Smooth muscle cell (in vitro differentiated cells): ENCODE measurements around the gene CACNA1A. TPM values are rescaled to one million over a fixed set of nuclear protein-coding genes. Genes with fewer than 3 reads are reported as not detected.

Experiments used
- DNase-seq: peaks from one replicate; lab custom pipeline; 2025; ENCODE audit not compliant: unreplicated experiment; lab: John Stamatoyannopoulos, UW
- H2AFZ ChIP-seq: fragments of 200-600 bp; sonication (generic); 2 replicates; pipeline ENCODE4 v1.6.0; 2016; ENCODE audit warnings: antibody characterized with exemption, low read depth, mild to moderate bottlenecking
- H3F3A ChIP-seq: fragments of 200-600 bp; sonication (generic); 2 replicates; pipeline ENCODE4 v1.6.0; 2017; ENCODE audit warnings: antibody characterized with exemption, low read depth
- H3K27ac ChIP-seq: fragments of 200-600 bp; sonication (generic); 2 replicates; pipeline ENCODE4 v1.5.1; 2016; ENCODE audit warnings: low read depth, mild to moderate bottlenecking
- H3K27me3 ChIP-seq: fragments of 200-600 bp; sonication (generic); 2 replicates; pipeline ENCODE4 v1.6.1; 2016; ENCODE audit warnings: low read depth, mild to moderate bottlenecking
- H3K36me3 ChIP-seq: fragments of 200-600 bp; sonication (generic); 2 replicates; pipeline ENCODE4 v1.5.1; 2016; ENCODE audit warnings: low read depth
- H3K4me1 ChIP-seq: fragments of 200-600 bp; sonication (generic); 2 replicates; pipeline ENCODE4 v1.5.1; 2016; ENCODE audit warnings: low read depth
- H3K4me2 ChIP-seq: fragments of 200-600 bp; sonication (generic); 2 replicates; pipeline ENCODE4 v1.6.0; 2016; ENCODE audit warnings: mild to moderate bottlenecking
- H3K4me3 ChIP-seq: fragments of 200-600 bp; sonication (generic); 2 replicates; pipeline ENCODE4 v1.5.1; 2016; ENCODE audit warnings: mild to moderate bottlenecking
- H3K79me2 ChIP-seq: fragments of 200-600 bp; sonication (generic); 2 replicates; pipeline ENCODE4 v1.6.0; 2016; ENCODE audit warnings: low read depth, mild to moderate bottlenecking
- H3K9ac ChIP-seq: fragments of 200-600 bp; sonication (generic); 2 replicates; pipeline ENCODE4 v1.6.0; 2016; ENCODE audit warnings: low read depth
- H3K9me3 ChIP-seq: fragments of 200-600 bp; sonication (generic); replicated peaks from 2 replicates; pipeline ENCODE4 v1.5.1; 2016; ENCODE audit warnings: low read depth
- H4K20me1 ChIP-seq: fragments of 200-600 bp; sonication (generic); 2 replicates; pipeline ENCODE4 v1.6.0; 2016; ENCODE audit warnings: low read depth
- CTCF ChIP-seq: fragments of 200-600 bp; sonication (generic); IDR thresholded peaks from 2 replicates; pipeline ENCODE4 v1.5.1; 2017; ENCODE audit warnings: borderline replicate concordance, mild to moderate bottlenecking, antibody characterized with exemption; ENCODE audit not compliant: insufficient read depth, poor library complexity, severe bottlenecking
- WGBS: methylation state at CpG from one replicate; pipeline ENCODE4 v1.1.7; 2016; ENCODE audit warnings: low lambda C conversion rate; 5-methylcytosine and 5-hydroxymethylcytosine counted together
- polyA plus RNA-seq: library from polyadenylated mRNA; unstranded; fragments of >200 nt; fragmentation: Nextera tagmentation; extraction: Ambion mirVana; gene quantifications from 2 replicates; pipeline ENCODE4 v1.2.1, GENCODE V29; 2016
- total RNA-seq: library from RNA; depleted of rRNA; stranded (reverse); fragments of >200 nt; gene quantifications from 2 replicates; pipeline ENCODE4 v1.2.3, GENCODE V29; 2014

CACNA1A gene
- total and polyA plus RNA-seq, 2 experiments from 2014 or later = 1.3 to 3.0 TPM

- Histone ChIP-seq H3K27ac (no peak overlapping the region), H3K4me3 (no peak overlapping the region), H3K4me1 (no peaks in the 10 kb centered on the region), H4K20me1 (no peaks in the 10 kb centered on the region), H3K9ac (no peak overlapping the region), H2AFZ (no peak overlapping the region), H3K36me3 (no peaks in the 10 kb centered on the region), H3F3A (no peaks in the 10 kb centered on the region), H3K9me3 (no peaks in the 10 kb centered on the region), H3K27me3 (no peaks in the 10 kb centered on the region), H3K4me2 (no peak overlapping the region), H3K79me2 (no peaks in the 10 kb centered on the region)
- WGBS = 66% methylated on average over 12 of the region's 12 CpGs
- no peak for TF ChIP-seq CTCF
- DNase-seq = no peak
Observed at GRCh38 chr19:13302526-13303270, 203.6 kb downstream of the CACNA1A start.

DNA sequence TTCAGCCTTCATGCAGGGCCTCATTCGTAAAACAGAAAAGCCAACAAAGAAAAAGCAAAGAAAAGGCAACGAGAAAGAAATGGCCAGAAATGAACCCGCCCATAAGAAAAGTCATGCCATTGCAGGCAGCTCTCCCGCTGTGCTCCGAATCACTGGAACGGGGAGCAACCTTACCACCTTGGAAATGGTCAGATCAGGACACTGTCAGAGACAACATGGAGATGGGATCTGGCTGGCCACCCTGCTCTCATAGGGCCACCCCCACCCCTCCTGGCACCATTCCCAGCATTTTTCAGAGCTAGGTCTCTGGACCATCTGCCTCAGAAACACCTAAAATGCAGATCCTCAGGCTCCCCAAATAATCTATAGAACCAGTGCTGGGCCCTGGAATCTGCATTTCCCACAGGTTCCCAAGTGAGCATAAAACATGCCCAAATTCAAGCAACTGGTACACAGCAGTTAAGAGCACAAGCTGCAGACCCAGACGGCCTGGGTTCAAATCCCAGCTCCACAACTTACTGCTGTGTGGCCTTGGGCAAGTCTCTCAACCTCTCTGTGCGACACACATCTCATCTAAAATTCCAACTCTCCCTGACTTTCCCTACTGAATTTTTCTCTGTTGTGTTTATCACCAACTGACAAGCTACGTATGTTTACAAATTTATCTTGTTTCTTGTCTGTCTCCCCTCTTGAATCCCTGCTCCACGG is 204.5 kb downstream of the CACNA1A start:
- Histone ChIP-seq H3K9ac (no peak overlapping the region), H3K4me3 (no peak overlapping the region), H3K4me2 (no peak overlapping the region), H3K79me2 (no peaks in the 10 kb centered on the region), H3F3A (no peaks in the 10 kb centered on the region), H3K27ac (no peak overlapping the region), H3K27me3 (no peaks in the 10 kb centered on the region), H2AFZ (no peak overlapping the region), H3K4me1 (no peaks in the 10 kb centered on the region), H4K20me1 (no peaks in the 10 kb centered on the region), H3K36me3 (no peaks in the 10 kb centered on the region), H3K9me3 (no peaks in the 10 kb centered on the region)
- TF ChIP-seq CTCF = no peak
- 87% methylated on average over 10 of the region's 10 CpGs for WGBS
- no peak for DNase-seq

DNA sequence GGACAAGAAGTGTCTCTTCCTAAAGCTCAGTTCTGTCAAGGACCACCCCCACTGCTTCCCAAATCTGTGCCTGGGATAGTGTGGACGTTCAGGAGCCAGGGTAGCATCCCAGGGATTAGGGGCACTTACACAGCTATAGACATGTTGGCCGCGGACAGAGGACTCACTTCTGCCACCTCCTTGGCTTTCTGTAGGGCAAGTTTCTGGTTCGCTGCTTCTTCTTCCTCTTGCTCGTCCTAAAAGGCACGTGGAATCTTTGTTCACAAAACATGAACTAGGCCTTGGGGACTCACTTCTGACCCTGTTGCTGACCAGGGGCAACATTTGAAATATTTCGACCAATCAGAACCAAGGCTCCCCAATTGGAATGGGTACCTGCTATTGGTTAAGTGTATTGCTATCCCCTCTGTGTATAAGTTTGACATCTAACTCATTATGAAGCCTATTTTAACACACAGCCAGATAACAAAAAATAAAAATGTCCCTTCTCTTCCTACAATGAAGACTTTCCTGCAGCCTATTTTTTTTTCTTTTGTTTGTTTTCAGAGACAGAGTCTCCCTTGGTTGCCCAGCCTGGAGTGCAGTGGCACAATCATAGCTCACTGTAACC is 205.8 kb downstream of the CACNA1A start:
- TF ChIP-seq CTCF = no peak
- H4K20me1 ChIP-seq = no peaks in the 10 kb centered on the region
- no peak for DNase-seq
- H3K4me3 ChIP-seq = no peak overlapping the region
- no peak overlapping the region for H3K4me2 ChIP-seq
- no peak overlapping the region for H3K9ac ChIP-seq
- H3K79me2 ChIP-seq = no peaks in the 10 kb centered on the region
- H3K27ac ChIP-seq = no peak overlapping the region
- H3K4me1 ChIP-seq = no peaks in the 10 kb centered on the region
- no peaks in the 10 kb centered on the region for H3K27me3 ChIP-seq
- H3K36me3 ChIP-seq = no peaks in the 10 kb centered on the region
- 75% methylated on average over 7 of the region's 7 CpGs for WGBS
- H3F3A ChIP-seq = no peaks in the 10 kb centered on the region
- H2AFZ ChIP-seq = no peak overlapping the region
- no peaks in the 10 kb centered on the region for H3K9me3 ChIP-seq
